ENCODE data around the gene PPIC.

Gene PPIC

GRCh38 chr5:123036391-123037103, at the start of gene PPIC:
Gene PPIC, minus strand, starts transcription at chr5:123036725. Its CDS starts 100 bp downstream, at chr5:123036625.
- peak; percentile 99 for DNase-seq (ENCODE audit: low spot score)

- no peak for DNase-seq (ENCODE audit: low spot score)
Observed at GRCh38 chr5:123085638-123086286, 49.2 kb upstream of the PPIC start.

DNA sequence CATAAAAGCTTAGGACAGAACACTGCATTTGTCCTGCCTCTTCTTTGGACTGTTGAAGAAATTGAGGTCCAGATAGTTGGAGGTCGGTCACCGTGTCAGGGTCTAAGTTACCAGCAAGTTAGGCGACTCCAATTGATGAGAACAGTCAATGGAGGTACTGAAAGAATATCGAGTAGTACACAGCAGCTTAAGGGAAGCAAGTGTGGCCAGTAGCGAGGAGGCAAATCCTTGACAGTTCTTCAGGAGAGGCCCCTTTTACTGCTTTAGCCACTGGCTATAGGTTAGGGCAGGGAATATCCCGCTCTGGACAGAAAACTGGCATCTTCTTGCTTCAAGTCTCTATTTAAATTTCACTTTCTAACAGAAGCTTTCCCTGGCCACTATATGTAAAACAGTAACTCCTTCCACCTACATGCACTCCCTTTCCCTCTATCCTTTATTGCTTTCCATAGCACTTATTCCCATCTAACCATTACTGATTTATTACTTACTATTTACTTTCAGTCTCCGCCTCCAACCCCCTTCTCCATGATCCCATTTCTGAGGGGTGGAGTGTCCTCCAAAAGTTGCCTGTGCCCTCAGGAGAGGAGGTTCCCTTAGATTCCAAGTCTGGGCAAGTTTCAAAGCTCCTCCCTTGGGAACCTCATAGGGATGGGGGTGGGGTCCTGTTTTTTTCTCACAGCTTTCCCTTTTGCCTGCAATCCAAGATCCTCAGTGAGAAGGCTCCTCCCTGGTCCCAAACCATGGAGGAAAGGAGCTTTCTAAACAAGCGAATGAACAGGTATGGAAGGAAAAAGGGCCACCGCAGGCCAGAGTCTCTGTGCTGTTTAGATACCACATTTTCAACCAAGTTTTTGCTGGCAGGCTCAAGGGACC, 48.4 kb upstream of the PPIC start:
- DNase-seq (ENCODE audit: low spot score), result no peak

GRCh38 chr5:123083298-123083697, 46.8 kb upstream of the PPIC start:
- DNase-seq (ENCODE audit: low spot score), result no peak

- no peak for DNase-seq (ENCODE audit: low spot score)
Observed at GRCh38 chr5:123080215-123080614, 43.7 kb upstream of the PPIC start.

- DNase-seq (ENCODE audit: low spot score), result no peak
Observed at GRCh38 chr5:123075521-123076163, 39.1 kb upstream of the PPIC start.

DNA sequence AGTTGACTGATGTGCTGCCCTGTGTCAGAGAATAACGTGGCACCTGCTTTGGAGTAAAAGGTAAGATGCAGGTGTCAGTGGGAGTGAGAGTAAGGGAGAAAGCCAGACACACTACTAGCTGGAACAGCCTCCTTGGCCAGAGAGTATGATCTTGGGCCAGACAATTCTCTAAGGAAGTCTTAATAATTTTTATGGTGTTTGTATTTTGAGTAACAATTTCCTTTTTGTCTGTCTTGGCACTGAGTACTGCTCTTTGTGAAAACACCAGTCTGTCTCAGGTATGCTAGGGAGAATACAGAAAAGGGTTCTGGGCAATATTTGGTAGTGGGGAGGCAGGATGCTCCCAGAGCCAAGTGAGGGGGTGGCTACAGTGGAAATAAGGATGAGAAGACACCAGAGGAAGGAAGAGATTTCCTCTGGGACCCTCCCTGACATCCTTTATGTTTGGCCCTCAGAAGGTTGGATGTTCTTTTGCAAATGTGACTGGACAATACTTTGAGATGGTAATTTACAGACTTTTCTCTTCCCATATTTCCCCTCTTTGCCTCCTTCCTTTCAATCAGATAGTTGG, 31.9 kb upstream of the PPIC start:
- DNase-seq (ENCODE audit: low spot score), result no peak

GRCh38 chr5:123066016-123066415, 29.5 kb upstream of the PPIC start:
- no peak for DNase-seq (ENCODE audit: low spot score)

- DNase-seq (ENCODE audit: low spot score), result no peak
Observed at GRCh38 chr5:123059455-123059854, 22.9 kb upstream of the PPIC start.

GRCh38 chr5:123051206-123051605, 14.7 kb upstream of the PPIC start:
- DNase-seq (ENCODE audit: low spot score), result no peak

DNA sequence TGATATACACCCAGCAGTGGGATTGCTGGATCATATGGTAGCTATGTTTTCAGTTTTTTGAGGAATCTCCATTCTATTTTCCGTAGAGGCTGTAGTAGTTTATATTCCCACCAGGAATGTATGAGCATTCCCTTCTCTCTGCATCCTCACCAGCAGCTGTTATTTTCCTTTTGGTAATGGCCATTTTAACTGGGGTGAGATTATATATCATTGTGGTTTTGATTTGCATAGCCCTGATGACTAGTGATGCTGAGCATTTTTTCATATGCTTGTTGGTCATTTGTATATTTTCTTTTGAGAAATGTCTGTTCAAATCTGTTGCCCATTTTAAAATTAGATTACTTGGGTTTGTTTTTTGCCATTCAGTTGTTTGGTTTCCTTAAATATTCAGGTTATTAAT, 11.2 kb upstream of the PPIC start:
- no peak for DNase-seq (ENCODE audit: low spot score)

DNA sequence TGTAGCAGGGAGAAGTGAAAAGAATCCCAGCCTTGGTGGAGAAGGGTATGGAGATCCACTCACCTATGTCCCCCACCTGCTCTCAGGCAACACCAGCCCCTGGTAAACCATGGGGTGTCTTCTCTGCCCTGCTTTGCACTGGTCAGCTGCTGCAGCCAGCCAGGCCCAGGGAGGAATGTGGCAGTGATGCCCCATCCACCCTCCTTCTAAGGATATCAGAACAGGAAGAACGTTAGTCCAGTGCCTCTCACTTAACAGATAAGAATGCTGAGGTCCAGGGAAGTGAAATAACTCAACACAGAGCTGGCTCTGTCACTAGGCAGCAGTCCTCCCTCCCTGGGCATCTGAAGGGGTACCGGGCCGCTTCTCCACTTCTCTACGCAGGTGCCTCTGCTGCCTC, 9.7 kb upstream of the PPIC start:
- no peak for DNase-seq (ENCODE audit: low spot score)

- DNase-seq (ENCODE audit: low spot score), result no peak
Observed at GRCh38 chr5:123044926-123045617, 8.5 kb upstream of the PPIC start.

- no peak for DNase-seq (ENCODE audit: low spot score)
Observed at GRCh38 chr5:123039673-123040072, 3.1 kb upstream of the PPIC start.

GRCh38 chr5:123037104-123037418, 536 bp upstream of the PPIC start:
- no peak for DNase-seq (ENCODE audit: low spot score)

GRCh38 chr5:123035918-123036390, 571 bp downstream of the PPIC start:
- peak; percentile 71 for DNase-seq (ENCODE audit: low spot score)

GRCh38 chr5:123035360-123035917, 1.1 kb downstream of the PPIC start:
- DNase-seq (ENCODE audit: low spot score), result peak; percentile 61

GRCh38 chr5:123033157-123033671, 3.3 kb downstream of the PPIC start:
- no peak for DNase-seq (ENCODE audit: low spot score)

GRCh38 chr5:123028222-123028621, 8.3 kb downstream of the PPIC start:
- no peak for DNase-seq (ENCODE audit: low spot score)

DNA sequence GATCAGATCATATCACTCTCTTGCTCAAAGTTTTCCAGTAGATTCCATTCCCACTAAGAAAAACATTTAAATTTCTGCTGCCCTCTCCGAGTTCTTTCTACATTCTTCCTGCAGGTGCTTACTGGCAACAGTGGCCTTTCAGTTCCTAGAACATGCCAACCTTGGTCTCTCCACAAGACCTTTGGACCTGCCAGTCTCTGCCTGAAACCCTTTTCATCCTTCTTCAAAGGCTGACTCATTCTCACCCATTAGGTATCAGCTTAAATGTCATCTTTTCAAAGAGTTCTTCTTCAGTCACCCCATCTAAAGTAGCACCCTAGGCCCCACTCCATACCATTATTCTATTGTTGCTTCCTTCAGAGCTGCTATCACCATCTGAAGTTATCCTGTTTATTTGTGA, 21.8 kb downstream of the PPIC start:
- DNase-seq (ENCODE audit: low spot score), result no peak

DNA sequence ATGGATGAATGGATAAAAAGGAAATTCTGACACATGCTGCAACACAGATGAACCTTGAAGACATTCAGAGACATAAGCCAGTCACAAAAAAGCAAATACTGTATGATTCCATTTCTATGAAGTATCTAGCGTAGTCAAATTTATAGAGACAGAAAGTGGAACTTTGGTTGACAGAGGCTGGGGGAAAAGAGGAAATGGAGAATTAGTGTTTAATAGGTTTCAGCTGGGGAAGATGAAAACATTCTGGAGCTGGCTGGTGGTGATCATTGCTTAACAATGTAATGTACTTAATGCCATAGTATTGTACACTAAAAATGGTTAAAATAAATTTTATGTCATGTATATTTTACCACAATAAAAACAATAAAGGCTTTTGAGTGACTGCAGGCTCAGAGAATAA, 24.2 kb downstream of the PPIC start:
- no peak for DNase-seq (ENCODE audit: low spot score)

All from AG20443 (cell line).